AG04449 (cell line): ENCODE results near the gene PIAS1.

Experiments used
- CTCF ChIA-PET: fragments of 350-600 bp; formaldehyde crosslinking; extraction: SDS; loops from one replicate; lab custom pipeline; 2021; ENCODE audit warnings: antibody characterized with exemption; lab: Yijun Ruan, JAX
- POLR2A ChIA-PET: fragments of 400-600, 350-600 bp; formaldehyde crosslinking; extraction: SDS; loops from one replicate; lab custom pipeline; 2020; ENCODE audit warnings: antibody characterized with exemption, inconsistent platforms; lab: Yijun Ruan, JAX
- DNase-seq: peaks from one replicate; pipeline ENCODE4 v3.0.0-alpha.2; 2010; ENCODE audit warnings: low read depth, low spot score
- H3K4me3 ChIP-seq: 2 replicates; pipeline ENCODE4 v1.5.1; 2011; ENCODE audit warnings: low read depth, mild to moderate bottlenecking, control low read depth, low read length
- CTCF ChIP-seq: IDR thresholded peaks from one replicate; pipeline ENCODE4 v1.5.1; 2011; ENCODE audit warnings: mild to moderate bottlenecking, moderate library complexity, low read length, control low read depth, inconsistent platforms; ENCODE audit not compliant: insufficient read depth; ENCODE audit errors: missing control alignments

The PIAS1 gene

DNA sequence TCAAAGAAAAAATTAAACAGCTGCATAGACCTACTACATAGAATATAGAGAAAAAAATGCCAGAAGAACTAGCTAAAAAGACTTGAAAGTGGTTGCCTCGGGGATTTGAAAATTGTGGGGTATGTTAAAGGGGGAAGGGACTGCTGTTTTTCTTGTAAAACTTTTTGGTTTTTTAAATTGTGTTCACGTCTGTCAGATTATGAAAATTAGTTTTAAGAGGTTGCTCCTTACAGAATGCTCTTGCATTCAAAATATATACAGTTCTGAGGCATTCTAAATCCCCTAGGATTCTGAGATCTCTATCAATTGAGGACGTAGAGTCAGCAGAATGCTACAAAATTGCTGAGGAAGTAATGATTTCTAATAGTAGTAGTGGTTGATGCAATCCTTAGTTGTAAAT lies 28.6 kb downstream of the PIAS1 start:
- H3K4me3 ChIP-seq = no peak overlapping the region
- DNase-seq = no peak
- CTCF ChIA-PET = interaction anchor here (1.1 to 1.5 kb wide), 3 partner anchors 13 to 219 kb away, joined by 3 to 4 read pairs (median 4); no protein-coding TSS in a partner anchor
- POLR2A ChIA-PET = no interaction called here
- TF ChIP-seq CTCF = no peak

GRCh38 chr15:68083463-68083862 lies 29.3 kb downstream of the PIAS1 start:
- POLR2A ChIA-PET = no interaction called here
- TF ChIP-seq CTCF = no peak
- CTCF ChIA-PET = interaction anchor here (1.0 to 1.1 kb wide), 3 partner anchors 12 to 71 kb away, joined by 3 to 4 read pairs (median 4); no protein-coding TSS in a partner anchor
- no peak for DNase-seq
- H3K4me3 ChIP-seq = no peak overlapping the region

DNA sequence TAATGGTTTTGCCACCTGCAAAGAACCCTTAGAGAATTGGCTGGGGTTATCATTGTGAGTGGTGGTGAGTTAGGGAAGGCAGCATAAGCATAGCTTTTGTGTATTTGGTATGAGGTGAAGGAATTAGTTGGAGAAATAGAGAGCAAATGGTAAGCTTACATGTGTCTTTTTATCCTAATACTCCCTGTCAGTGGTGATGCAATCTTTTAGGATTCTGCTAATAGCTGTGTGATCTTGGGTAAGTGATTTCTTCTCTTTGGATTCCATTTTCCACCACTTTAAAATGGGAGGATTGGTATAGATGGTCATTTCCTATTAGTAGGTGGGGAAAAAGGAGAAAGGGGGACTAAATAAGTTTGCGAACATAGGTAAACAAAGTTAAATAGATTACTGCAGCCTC lies 30.9 kb downstream of the PIAS1 start:
- ChIA-PET POLR2A (no interaction called here), CTCF (interaction anchor here (0.7 kb wide), 1 partner anchor 221 kb away, joined by 3 read pairs; no protein-coding TSS in a partner anchor)
- no peak overlapping the region for H3K4me3 ChIP-seq
- no peak for TF ChIP-seq CTCF
- no peak for DNase-seq

DNA sequence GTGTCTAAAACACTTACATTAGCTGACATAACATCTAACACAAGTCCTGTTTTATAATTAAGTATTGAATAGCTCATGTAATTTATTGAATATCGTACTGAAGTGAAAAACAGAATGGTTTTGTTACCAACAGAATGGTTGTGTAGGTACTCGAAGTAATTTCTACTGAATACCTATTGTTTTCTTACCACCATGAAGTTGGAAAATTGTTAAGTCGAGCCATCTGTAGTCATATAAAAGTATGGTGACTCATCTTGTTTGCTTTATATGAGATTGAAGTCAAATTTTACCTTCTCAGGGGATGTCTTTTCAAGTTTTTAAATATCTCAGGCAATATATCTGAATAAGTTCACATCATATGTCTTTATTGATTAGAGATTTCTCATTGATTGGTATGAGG lies 37.6 kb downstream of the PIAS1 start:
- TF ChIP-seq CTCF = no peak
- no peak overlapping the region for H3K4me3 ChIP-seq
- DNase-seq = no peak
- CTCF ChIA-PET = interaction anchor here (1.0 to 2.1 kb wide), 2 partner anchors 13 to 229 kb away, joined by 3 to 6 read pairs; no protein-coding TSS in a partner anchor
- POLR2A ChIA-PET = no interaction called here

GRCh38 chr15:68096099-68096498 lies 42.0 kb downstream of the PIAS1 start:
- no peak for TF ChIP-seq CTCF
- ChIA-PET CTCF (interaction anchor here (0.7 to 0.8 kb wide), 2 partner anchors 12 to 233 kb away, joined by 3 to 4 read pairs; no protein-coding TSS in a partner anchor), POLR2A (no interaction called here)
- DNase-seq = no peak
- no peak overlapping the region for H3K4me3 ChIP-seq

DNA sequence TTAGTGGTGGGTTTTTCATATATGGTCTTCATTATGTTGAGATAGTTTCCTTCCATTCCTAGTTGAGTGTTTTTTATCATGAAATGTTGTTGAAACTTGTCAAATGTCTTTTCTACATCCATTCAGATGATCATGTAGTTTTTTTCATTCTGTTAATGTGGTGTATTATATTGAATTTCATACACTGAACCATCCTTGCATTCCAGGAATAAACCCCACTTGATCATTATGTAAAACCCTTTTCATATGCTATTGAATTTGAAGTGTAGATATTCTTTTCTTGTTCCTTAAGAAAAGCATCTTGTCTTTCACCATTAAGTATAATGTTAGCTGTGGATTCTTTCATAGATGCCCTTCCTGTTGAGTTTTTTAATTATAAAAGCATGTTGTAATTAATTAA lies 42.9 kb downstream of the PIAS1 start:
- ChIA-PET CTCF (no interaction called here), POLR2A (no interaction called here)
- no peak for TF ChIP-seq CTCF
- DNase-seq = no peak
- H3K4me3 ChIP-seq = no peak overlapping the region
